Activated T-helper 1 cell treated with anti-CD3 and anti-CD28 coated beads, Interleukin-12 subunit alpha, Interleukin-12 subunit beta, Interleukin-2, Interleukin-4 antibody, amounts not matched to agents 30 ng/mL and 10 ng/mL and 1 ng/mL, durations not matched to agents 14 hours and 24 hours and 36 hours (primary cell): ENCODE results near the gene L1CAM. TPM values are rescaled to one million over a fixed set of nuclear protein-coding genes. Genes with fewer than 3 reads are reported as not detected.
"Not testable (repeated sequence)": the region's sequence is repeated elsewhere in the genome, so short reads cannot be mapped to it uniquely, and the experiment has no call there.

ENCODE experiments used
- DNase-seq: peaks from one replicate; pipeline ENCODE4 v3.0.0; 2021; ENCODE audit warnings: low spot score
- H3K27ac Mint-ChIP-seq: one replicate; pipeline ENCODE4 v1.8.0; 2021; ENCODE audit warnings: mild to moderate bottlenecking, mixed read lengths
- H3K27me3 Mint-ChIP-seq: one replicate; pipeline ENCODE4 v1.8.0; 2022; ENCODE audit warnings: mild to moderate bottlenecking, moderate library complexity, mixed read lengths; ENCODE audit not compliant: insufficient read depth
- H3K36me3 Mint-ChIP-seq: one replicate; pipeline ENCODE4 v1.8.0; 2021; ENCODE audit warnings: low read depth, mixed read lengths
- H3K4me1 Mint-ChIP-seq: one replicate; pipeline ENCODE4 v1.8.0; 2021; ENCODE audit warnings: low read depth, mixed read lengths
- H3K4me3 Mint-ChIP-seq: one replicate; pipeline ENCODE4 v1.8.0; 2021; ENCODE audit warnings: mild to moderate bottlenecking, moderate library complexity, mixed read lengths
- H3K9me3 Mint-ChIP-seq: one replicate; pipeline ENCODE4 v1.8.0; 2021; ENCODE audit warnings: mixed read lengths
- intact Hi-C: fragments of 100-400 bp; cut with micrococcal nuclease; formaldehyde crosslinking; loops from one replicate; pipeline ENCODE4 v1.15.1; 2024
- total RNA-seq: library from RNA; stranded (reverse); gene quantifications from 2 replicates; pipeline ENCODE4 v1.2.3, GENCODE V29; 2022

The L1CAM gene
- total RNA-seq, 1 donor from 2014 or later = 1.7 TPM

DNA sequence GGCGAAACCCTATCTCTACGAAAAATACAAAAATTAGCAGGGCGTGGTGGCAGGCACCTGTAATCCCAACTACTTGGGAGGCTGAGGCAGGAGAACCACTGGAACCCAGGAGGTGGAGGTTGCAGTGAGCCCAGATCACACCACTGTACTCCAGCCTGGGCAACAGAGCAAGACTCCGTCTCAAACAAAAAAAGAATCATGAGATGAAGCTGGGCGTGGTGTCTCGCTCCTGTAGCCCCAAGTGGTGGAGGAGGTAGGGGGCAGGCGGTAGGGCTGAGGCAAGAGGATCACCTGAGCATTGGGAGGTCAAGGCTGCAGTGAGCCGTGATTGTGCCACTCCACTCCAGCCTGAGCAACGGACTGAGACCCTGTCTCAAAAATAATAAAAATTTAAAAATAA is 67.9 kb downstream of the L1CAM start:
- not testable (repeated sequence) for DNase-seq, H3K27ac Mint-ChIP-seq, H3K9me3 Mint-ChIP-seq, H3K4me3 Mint-ChIP-seq, H3K36me3 Mint-ChIP-seq
- H3K4me1 Mint-ChIP-seq = peaks cover 23% of the 10 kb centered on the region
- H3K27me3 Mint-ChIP-seq = peaks cover 23% of the 10 kb centered on the region
- intact Hi-C loops = loop anchor here (5.0 kb wide), 1 partner anchor 59 kb away; no protein-coding TSS in a partner anchor

DNA sequence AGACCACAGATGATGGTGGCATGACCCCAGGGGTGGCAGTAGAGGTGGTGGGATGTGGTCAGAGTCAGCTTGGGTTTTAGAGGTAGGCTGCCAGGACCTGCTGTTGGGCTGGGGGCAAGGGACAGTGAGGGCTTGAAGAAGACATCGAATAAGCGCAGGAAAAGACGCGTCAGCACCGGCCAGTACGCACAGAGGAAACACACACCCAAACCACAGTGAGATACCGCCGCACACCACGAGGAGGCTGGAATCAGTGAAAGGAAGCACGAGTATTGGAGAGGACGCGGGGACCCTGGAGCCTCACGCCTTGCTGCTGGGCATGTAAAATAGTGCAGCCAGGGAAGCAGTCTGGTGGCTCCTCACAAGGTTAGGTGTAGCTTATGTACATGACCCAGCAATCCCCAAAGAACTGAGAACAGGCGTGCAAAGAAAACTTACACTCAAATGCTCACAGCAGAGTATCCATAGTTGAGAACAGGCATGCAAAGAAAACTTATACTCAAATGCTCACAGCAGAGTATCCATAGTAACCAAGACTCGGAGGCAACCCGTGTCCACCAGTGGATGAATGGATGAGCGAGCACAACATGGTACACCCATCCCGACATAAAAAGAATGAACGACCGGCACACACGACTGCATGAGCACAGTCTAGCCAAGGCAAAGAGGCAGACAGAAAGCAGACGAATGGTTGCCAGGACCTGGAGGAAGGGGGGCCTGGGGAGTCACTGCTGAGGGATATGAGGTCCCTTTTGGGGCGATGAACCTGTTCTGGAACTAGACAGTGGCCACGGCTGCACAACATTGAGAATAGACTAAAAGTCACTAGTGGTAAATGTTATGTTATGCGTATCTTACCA is 68.9 kb downstream of the L1CAM start:
- no peak overlapping the region for H3K4me3 Mint-ChIP-seq
- H3K27ac Mint-ChIP-seq = no peak overlapping the region
- H3K4me1 Mint-ChIP-seq = peaks cover 15% of the 10 kb centered on the region
- peak; percentile 11 for DNase-seq
- intact Hi-C loops = loop anchor here (5.0 kb wide), 1 partner anchor 60 kb away; no protein-coding TSS in a partner anchor
- peaks cover 26% of the 10 kb centered on the region for H3K27me3 Mint-ChIP-seq
- H3K36me3 Mint-ChIP-seq = no peaks in the 10 kb centered on the region
- H3K9me3 Mint-ChIP-seq = no peaks in the 10 kb centered on the region

DNA sequence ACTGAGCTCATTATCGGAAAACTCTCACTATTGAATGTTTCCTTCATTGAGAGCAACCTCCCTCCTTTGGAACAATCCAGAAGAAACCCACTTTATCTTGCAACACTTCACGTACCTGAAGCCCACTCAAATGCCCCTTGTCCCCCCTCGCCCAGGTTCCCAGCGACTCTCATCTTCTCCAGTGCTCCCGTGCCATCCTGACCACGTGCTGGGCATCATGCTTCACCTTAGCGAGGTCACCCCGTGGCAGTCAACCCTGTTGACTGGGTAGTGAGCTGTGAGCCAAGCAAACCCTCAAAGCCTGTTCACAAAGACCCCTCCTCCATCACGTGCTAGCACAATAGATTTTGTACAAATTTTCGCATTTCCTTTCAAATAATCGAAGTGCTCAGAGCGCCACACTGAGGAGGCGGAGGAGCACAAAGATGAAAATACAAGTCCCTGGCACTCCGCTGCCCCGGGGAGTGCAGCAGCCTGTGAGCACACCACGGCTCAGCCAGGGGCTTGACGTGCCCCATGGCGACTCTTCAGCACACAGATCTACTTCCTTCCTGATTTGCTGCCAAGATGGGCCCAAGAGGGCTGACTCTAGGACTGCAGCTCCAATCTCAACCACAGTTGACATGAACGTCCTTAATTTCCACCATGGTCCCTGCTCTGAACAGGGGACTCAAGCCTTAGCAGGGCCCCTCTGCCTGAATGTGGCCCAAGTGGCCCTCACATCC is 71.2 kb downstream of the L1CAM start:
- Mint-ChIP-seq H3K4me3 (no peak overlapping the region), H3K9me3 (no peaks in the 10 kb centered on the region), H3K27me3 (peaks cover 28% of the 10 kb centered on the region), H3K4me1 (peaks cover 13% of the 10 kb centered on the region), H3K27ac (no peak overlapping the region), H3K36me3 (no peaks in the 10 kb centered on the region)
- no peak for DNase-seq
- intact Hi-C loops = loop anchor here (5.0 kb wide), 1 partner anchor 63 kb away; no protein-coding TSS in a partner anchor

DNA sequence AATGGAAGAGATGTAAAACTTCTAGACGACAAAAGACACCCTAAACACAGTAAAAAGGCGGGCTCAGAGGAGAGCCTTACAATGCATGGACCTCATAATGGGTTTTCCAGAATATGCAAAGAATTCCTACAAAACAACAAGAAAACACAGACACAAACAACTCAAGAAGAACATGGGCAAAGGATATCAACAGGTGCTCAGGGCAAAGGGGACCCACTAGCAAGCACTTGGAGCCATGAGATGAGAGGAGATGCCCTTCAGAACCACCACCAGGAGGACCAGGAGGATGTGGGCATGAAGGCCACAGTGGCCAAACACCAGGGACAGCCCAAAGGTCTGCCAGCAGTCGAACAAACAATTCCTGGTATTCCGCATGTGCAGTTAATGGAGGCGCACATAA is 72.8 kb downstream of the L1CAM start:
- intact Hi-C loops = no loop called here
- peaks cover 21% of the 10 kb centered on the region for H3K27me3 Mint-ChIP-seq
- no peaks in the 10 kb centered on the region for H3K36me3 Mint-ChIP-seq
- no peak for DNase-seq
- H3K4me1 Mint-ChIP-seq = peaks cover 13% of the 10 kb centered on the region
- H3K4me3 Mint-ChIP-seq = no peak overlapping the region
- no peaks in the 10 kb centered on the region for H3K9me3 Mint-ChIP-seq
- H3K27ac Mint-ChIP-seq = no peak overlapping the region

DNA sequence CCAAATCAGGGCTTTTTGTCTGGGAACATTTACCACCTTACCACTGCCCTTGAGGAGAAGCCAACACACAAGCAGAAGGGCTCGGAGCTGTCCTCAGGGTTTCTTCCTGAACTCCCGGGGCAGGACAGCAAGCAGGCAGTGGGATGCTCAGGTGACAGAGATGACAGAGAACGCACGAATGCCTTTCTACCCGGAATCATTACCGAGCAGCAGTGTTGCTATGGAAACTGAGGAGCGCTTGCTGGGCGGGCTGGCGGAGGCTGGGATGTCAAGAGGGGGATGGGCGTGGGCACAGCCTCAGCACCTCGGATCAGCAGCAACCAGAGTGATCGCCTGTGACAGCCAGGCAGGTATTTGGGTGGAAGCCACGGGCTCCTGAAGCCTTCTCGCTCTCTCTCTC is 73.8 kb downstream of the L1CAM start:
- H3K36me3 Mint-ChIP-seq = no peaks in the 10 kb centered on the region
- no peak overlapping the region for H3K27ac Mint-ChIP-seq
- no peak for DNase-seq
- H3K27me3 Mint-ChIP-seq = peaks cover 17% of the 10 kb centered on the region
- intact Hi-C loops = no loop called here
- H3K4me1 Mint-ChIP-seq = peaks cover 8% of the 10 kb centered on the region
- no peaks in the 10 kb centered on the region for H3K9me3 Mint-ChIP-seq
- no peak overlapping the region for H3K4me3 Mint-ChIP-seq

Other genes starting within 250 kb of the L1CAM start
- gene DUSP9, start 239.0 kb downstream of the L1CAM start, total RNA-seq = 0.10 TPM in 2 replicates
- 0.15 TPM in 1 of 2 replicates, not detected in the other for gene PNCK, start 212.4 kb downstream of the L1CAM start, total RNA-seq
- 5.9 and 6.0 TPM in 2 replicates for gene SLC6A8, start 198.2 kb downstream of the L1CAM start, total RNA-seq
- gene BCAP31, start 161.8 kb downstream of the L1CAM start, total RNA-seq = 156 and 166 TPM in 2 replicates
- gene ABCD1, start 161.3 kb downstream of the L1CAM start, total RNA-seq = 8.4 TPM in 2 replicates
- 0.21 and 0.81 TPM in 2 replicates for gene PLXNB3, start 121.9 kb downstream of the L1CAM start, total RNA-seq
- gene SRPK3, start 105.1 kb downstream of the L1CAM start, total RNA-seq = not detected in 2 replicates
- gene IDH3G, start 91.8 kb downstream of the L1CAM start, total RNA-seq = 68.4 and 69.7 TPM in 2 replicates
- gene SSR4, start 91.5 kb downstream of the L1CAM start, total RNA-seq = 281 and 285 TPM in 2 replicates
- gene PDZD4, start 55.6 kb downstream of the L1CAM start, total RNA-seq = 0.29 and 0.44 TPM in 2 replicates
- not detected in 2 replicates for gene AVPR2, start 18.5 kb upstream of the L1CAM start, total RNA-seq
- gene ARHGAP4, start 40.1 kb upstream of the L1CAM start, total RNA-seq = 128 TPM in 2 replicates
- gene NAA10, start 48.9 kb upstream of the L1CAM start, total RNA-seq = 150 and 156 TPM in 2 replicates
- gene RENBP, start 58.5 kb upstream of the L1CAM start, total RNA-seq = 12.8 and 14.0 TPM in 2 replicates
- 105 and 106 TPM in 2 replicates for gene HCFC1, start 85.6 kb upstream of the L1CAM start, total RNA-seq
- 3.4 and 4.6 TPM in 2 replicates for gene TMEM187, start 86.6 kb upstream of the L1CAM start, total RNA-seq
- gene IRAK1, start 133.7 kb upstream of the L1CAM start, total RNA-seq = 165 and 172 TPM in 2 replicates
- gene MECP2, start 211.5 kb upstream of the L1CAM start, total RNA-seq = 53.4 and 59.4 TPM in 2 replicates